IPS-NIHi7 (cell line): ENCODE data around the gene MAP4K2.
A peak's percentile ranks its signal among the peaks of the same experiment; 100 is the strongest.

ENCODE experiments used
- DNase-seq: peaks from one replicate; pipeline ENCODE4 v3.0.0; 2012; ENCODE audit warnings: mixed read lengths; ENCODE audit errors: extremely low spot score

Gene MAP4K2

DNA sequence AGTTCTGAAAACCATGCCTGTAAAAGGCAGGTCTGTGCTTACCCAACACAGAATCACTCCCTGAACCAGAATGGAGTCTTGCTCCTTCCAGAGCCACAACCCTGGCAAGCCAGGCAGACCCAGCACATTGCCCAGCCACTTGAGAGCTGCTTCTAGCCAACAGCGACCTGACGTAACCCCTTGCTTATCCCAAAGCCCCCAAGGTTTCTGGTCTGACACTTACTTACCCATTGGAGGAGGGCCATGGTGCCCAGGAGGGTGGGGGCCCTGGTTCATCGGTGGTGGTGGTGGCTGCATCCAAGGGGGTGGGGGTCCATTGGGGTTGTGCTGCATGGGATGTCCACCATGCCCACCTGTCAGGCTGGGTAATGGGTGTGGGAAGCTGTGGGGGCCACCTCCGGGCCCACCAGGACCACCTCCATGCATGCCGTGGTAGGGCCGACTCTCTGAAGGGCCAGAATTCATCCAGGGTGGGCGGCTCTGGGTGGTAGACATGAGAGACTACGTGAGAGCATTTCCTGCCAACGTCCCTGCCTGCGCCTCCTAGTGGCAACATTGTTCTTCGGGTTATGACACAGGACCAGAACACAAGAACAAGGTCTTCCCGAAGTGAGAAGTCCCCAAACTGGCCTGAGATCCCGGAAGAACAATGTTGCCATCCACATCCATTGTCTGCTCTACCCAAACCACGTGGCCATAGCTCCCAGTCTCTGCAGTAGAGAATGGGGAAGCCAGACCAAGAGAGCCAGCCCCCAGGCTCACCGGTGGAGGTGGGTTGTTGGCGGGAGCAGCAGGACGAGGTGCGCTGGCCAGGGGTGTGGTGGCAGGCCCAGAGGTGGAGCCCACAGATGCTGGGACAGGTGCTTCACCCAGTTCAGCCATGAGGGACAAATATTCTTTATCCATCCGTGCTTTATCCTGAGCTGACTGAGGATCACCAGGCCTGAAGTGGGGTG lies 35.4 kb downstream of the MAP4K2 start:
- no peak for DNase-seq

DNA sequence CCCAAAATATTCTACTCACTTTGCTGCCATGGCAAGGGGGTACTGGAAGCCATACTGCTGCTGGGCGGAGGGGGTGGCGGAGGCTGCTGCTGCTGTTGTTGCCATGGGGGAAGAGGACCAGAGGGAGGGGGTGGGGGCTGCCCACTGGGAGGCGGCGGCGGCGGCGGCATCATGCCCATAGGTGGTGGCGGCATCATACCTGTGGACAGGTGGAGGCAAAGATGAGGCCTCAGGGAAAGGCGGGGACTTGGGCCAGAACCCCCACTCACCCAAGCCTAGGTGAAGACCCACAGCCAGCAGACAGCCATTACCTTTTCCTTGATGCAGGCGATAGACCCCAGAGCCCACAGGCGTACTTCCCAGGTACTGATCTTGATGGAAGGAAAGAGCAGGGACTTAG lies 36.1 kb downstream of the MAP4K2 start:
- DNase-seq = no peak

DNA sequence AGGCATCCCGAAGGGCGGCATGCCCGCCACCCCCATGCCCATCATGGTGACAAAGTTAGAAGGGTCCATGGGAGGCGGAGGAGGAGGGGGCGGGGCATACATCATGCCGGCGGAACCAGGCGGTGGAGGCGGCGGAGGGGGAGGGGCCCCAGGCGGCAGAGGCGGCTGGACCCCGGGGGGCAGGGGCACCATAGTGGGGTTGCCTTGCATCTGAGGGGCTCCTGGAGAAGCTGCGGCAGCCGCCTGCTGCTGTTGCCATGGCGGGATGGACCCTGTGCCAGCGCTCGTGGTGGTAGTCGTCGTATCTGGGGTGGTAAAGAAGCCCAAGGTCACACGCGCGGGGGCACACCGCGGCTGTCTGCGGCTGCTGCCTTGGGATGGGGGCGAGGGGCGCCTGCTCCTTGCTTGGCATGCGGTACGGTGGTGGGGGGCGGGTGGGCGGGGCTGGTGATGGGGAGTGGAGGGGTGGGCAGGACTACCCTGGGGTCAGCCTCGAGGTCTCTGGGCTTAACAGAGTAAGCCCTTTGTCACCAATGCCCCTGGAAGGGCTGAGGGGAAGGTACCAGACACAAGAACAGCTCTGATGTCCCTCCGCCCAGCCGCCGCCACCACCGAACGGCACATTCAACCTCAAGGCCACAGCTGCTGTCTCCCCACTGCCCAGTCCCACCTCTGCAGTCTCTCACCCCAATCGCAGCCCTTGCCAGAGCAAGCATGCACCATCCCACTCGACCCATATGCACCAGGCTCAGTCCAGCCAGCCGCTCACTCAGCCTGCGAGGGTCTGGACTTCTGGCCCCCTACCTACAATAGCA lies 37.0 kb downstream of the MAP4K2 start:
- no peak for DNase-seq

DNA sequence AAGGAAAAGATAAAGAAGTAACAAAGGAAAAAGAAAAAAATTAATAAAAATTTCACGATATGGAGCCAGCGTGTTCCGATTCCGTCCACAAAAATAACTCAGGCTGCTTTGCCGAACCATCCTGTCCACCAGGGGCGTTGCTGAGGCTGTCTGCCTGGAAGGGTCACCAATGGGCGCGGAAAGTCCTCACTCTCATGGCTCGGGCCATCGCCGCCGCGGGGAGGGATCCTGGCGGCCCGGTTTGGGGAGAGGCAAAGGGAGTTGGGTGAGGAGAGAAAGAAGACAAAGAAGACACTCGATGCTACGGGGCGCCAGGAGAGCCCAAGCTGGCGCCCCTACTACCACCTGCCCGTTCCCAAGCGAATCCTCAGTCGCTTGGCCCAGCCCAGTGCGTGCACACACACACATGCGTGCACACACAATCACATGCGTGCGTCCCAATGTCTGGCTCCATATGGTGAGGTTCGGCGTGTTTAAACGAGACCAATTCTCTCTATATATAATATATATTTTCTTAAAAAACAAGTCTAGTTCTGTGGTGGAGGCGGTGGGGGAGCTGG lies 37.6 kb downstream of the MAP4K2 start:
- no peak for DNase-seq

DNA sequence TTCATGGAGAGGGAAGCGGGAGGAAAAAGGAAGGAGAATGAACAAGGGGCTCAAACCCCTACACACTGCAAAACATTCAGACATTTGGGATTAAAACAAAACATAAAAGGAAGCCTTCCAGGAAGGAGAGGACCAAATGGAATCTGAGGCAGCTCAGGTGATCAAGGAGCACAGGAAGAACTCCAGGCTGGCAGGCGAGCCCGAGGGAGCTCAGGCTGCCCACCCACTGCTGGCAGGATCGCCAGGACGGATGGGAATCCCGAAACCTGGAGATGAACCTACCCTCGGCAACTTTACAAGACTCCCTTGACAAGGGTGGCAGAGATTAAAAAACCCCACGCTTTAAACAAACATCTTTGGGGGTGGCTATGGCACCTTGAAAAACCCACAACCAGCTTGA lies 38.3 kb downstream of the MAP4K2 start:
- no peak for DNase-seq

DNA sequence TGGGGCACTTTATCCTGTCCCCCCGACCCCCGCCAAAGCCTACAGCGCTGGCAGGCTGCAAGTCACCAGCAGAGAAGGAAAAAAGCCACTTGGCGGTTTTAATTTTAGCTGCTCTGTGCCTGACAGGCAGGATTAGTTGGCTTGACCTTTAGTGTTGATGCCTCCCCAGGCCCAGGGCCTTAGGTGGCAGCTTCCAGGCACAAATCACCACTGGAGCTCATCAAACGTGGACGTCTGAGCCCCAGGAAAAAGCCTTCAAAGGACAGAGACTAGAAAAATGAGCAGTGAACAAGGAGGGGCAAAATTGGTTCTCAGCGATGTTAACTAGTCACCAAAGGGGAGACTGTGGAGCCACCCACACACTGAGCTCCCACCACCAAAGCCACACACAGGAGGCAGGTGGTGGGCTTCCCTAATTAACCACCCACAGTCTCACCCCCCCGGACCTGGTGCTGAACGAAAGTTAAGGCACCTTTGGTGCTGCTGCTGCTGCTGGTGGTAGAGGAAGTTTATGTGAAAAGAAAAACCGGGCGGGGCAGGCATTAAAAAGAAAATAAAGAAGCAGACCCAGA lies 38.9 kb downstream of the MAP4K2 start:
- no peak for DNase-seq

DNA sequence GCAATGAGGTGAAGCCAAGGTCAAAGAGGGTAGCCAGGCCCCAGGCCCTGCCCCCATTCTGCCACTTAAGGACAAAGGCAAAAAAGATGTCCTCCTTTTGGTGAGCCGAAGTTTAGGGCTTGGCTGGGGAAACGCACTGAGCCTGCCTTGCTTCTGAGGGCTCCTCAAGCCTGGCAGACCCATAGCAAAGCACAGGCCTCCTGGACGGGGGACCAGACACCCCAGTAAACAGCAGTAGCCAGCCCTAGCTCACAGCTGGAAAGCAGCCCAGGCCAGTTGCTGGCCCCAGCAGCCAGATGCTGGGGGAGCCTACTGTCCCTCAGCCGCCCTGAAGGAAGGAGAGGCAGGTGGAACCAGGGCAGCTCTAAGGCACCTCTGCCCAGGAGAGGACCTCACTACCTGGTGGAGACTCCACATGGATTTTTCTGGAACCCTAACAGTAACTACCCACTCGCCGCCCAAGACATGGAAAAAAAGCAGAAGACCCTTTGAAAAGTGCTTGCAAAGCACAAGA lies 39.4 kb downstream of the MAP4K2 start:
- peak; percentile 16 for DNase-seq

DNA sequence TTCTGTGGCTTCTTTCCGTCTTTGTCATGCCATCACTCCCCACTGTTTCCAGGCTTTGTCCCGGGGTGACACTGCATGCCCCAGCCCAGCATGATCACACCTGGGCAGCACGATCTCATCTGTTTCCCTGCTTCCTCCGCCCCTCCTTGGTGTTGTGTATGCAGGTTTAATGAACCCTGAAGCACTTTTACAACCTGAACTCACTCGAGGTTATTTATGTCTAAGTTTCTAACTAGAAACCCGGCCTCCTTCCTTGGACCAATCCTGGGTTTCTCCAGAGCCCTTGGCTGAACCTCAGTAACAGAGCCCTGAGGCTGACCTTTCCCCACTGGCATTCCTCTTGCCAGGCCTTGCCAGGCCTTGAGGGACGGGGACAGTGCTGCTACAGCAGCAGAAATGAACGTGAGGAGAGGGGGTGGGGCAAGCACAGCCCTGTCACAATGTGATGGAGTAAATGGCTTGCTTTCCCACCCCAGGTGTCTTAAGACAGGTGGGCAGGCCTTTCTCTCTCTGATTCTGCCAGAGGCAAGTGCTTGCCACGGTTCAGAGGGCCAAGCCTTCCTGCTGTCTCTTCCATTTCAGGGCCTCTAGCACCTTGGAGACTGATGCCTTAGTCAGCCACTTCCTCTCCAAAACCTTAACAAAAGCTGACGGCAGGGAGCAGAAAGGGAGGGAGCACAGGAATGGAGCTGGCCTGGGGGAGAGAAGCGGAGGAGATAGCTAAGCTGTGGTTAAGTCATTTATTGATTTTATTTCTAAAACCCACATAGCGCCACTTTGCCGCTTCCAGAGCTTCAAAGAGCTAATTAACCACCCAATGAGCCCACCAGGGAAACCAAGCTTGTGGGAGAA lies 40.1 kb downstream of the MAP4K2 start:
- DNase-seq = peak; percentile 45

DNA sequence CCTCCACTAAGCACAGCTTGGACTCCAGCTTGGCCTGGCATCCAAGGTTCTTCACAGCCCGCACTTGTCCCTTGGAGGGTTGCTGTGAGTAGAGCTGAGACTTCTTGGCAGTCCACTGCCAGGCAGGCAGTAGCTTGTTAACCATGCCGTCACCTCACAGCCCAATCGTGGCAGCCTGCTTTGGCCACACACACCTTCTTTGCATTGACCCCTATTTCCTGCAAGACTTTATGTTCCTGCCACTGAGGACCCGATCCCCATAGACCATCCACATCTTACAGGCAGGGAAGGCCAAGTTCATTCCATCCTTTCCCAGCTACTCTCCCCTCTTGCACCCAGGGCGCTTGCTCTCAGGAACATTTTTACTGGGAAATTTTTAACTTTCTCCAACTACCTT lies 40.7 kb downstream of the MAP4K2 start:
- peak; percentile 14 for DNase-seq

DNA sequence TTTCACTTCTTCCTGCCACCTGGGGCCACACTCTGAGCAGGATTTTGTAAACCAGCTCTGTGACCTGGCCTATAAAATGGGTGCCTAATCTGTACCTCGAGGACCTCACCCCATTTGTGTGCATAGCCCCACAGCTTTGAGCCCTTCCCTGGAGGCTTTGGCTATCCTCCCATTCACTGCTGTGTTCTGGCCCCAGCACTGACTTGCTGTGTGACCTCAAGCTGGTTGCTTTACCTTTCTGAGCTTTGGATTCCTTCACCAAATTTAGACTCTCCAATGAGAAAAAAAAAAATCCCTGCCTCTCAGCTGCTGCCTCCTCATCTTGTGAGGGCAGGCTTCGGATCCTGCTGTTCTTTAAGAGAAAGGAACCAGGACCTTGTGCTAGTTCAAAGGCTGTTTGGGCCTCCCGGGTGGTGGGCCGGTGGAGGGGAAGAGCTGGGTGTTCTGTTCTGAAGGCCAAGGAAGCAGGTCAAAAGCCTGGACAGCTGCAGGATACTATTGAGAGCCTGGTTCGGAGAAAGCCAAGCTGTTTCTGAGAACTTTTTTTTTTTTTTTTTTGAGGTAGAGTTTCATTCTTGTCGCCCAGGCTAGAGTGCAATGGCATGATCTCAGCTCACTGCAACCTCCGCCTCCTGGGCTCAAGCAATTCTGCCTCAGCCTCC lies 42.1 kb downstream of the MAP4K2 start:
- no peak for DNase-seq

DNA sequence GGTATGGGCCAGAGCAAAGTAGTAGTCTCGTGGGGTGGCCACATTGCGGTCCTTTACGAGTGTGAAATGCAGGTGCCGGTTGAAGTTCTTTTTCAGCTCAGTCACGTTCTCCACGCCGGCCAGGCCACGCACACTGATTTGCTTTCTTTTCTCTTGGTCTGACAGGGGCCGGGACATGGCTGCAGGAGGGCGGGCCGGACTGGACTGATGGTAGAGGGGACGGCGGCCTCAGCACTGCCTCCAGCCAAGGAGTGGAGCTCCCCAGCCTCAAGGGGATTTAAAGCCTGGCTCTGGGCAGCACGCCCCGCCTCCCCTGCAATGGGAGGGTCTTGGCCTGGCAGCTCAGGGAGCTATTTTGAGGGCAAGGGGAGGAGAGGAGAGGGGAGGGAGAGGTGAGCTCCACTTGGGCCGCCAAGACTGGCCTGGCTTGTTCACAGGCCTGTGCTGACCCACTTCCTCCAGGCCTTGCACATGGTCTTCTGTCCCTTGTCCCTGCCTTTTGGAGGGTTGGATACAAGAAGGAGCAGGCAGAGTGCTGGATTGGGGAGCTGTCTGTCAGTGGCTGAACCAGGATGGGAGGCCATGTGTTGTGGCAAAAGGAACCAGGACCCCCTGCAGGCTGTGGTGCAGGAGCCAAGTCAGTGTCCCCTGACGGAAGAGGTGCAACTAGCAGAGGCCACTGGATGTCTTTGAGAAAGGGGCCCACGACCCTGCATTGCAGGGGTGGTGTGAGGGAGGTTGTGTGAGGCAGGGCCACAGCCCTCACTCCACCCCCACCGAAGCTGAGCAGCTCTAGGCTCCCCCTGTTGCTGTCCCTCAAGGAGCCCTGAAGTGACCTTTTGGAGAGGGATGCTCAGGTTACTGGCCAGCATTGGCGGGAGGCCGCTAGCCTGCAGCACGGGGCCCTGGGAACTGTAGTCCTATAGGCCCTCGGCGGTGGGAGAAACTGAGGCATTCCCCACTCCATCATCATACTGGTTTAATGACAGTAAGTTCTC lies 43.0 kb downstream of the MAP4K2 start, which contains the start of gene PYGM:
PYGM (minus strand) TSS at position 253 of the 998 bp plus-strand sequence; CDS start at position 177, 76 bp downstream.
- peak; percentile 84 for DNase-seq

DNA sequence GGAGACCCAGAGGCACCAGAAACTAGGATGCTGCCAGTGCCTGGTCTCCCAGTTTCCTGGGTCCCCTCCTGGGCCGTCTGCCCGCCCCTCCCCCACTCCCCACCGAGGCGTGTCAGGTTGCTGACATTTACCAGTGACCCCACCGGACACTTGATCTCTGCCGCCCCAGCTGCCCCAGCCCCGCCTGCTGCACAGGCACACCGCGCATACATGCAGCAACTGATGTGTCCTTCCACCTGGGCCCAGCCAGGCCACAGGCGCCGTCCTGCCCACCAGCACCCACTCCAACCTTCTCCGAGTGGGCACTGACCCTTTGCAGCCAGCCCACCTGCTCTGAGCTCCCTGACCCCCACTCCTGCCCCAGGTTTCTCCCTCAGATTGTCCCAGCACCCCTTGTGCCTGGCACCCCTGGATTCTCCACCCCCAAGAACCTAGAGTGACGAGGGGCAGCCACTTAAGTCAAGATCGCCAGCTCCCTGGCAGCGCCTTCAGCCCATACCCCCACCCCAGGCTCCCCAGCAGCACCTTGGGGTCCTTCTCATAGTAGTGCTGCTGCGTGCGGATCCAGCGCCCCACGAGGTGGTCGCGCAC lies 43.8 kb downstream of the MAP4K2 start:
- no peak for DNase-seq

DNA sequence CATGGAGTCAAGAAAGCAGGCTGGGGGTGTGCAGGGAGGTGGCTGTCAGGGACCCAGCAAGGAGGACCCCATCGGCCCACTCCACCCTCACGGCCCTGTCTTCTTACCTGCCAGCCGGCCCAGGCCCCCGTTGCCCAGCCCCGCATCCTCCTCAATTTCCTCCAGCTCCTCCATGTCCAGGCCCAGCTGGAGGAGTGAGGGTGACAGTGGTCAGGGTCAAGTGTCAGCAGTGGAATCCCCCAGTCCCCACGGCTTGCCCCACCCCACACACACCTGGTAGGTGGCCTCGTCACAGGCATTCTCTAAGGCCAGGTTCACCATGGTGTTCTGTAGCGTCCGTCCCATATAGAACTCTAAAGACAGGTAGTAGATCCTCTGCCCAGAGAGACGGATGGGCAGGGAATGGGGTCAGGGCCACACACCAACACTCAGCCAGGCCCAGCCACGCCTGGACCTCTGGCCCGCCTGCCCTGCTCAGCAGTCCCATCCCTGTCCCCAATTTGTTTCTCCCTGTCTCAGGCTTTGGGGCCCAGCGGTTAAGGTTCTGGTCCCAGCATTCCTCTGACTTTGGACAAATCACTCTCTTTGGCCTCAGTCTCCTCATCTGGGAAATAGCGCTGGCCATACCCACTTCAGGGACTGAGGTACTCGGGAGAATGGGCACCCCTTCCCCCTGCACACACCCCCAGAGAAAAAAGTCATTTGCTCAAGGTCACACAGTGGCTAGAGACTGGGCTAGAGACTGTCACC lies 44.5 kb downstream of the MAP4K2 start:
- no peak for DNase-seq

DNA sequence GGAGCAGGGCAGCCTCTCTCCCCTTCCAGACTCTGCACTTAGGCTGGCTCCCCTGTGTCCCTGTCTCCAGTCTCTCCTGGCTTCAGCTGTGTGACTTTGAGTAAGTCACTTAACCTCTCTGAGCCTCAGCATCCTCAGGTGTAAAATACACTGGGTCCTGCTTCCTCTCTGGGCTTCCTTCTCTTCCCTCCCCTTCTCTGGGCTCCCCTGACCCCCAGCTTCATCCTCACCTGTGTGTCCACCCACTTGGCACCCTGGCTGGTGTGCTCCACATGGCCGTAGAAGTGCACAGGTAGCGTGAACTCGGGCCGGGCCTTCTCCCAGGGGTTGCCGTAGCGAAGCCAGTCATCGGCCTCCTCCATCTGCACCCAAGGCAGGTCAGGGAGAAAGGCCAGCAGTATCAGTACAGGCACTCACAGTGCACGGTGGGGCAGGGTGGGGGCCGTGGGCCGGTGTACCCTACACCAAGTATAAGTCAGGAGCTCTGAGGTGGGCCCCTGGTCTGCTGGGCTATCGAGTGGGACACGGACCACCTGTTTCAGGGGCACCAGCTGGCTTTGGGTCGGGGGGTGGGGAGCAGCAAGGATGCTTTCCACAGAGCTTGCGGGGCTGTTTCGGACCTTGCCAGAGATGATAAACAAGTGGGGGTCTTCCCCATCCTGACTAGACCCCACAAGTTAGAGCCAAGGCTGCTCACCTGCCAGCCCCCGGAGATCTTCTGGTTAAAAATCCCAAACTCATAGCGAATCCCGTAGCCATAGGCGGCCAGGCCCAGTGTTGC lies 45.3 kb downstream of the MAP4K2 start:
- no peak for DNase-seq

DNA sequence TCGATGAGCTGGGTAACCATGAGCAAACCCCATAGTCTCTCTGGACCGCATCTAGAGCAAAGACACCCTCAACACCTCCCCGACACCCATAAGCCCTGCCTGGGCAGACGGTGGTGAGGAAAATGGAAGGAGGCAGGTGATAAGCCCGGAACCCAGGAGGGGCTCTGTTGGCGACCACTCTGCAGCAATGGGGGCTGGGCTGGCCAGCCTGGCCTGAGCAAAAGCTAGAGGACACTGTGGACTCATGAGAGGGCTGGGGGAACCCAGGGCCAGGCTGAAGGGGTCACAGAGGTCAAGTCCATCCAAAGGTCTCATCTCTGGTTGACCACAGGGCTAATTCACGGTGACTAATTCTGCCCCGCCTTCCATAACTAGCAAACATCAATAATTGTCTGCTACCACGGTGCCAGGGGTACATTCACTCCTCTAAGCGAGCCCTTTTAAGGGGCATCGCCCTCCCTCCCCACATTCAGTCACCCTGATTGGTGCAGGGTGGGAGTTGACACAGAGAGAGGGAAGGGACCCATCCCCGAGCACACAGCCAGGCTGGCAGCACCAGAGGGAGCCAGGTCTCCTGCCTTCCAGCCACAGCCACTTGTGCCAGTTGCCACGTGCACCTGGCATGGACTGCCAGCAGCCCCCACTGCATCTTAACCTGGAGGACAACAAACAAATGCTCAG lies 47.2 kb downstream of the MAP4K2 start:
- no peak for DNase-seq

DNA sequence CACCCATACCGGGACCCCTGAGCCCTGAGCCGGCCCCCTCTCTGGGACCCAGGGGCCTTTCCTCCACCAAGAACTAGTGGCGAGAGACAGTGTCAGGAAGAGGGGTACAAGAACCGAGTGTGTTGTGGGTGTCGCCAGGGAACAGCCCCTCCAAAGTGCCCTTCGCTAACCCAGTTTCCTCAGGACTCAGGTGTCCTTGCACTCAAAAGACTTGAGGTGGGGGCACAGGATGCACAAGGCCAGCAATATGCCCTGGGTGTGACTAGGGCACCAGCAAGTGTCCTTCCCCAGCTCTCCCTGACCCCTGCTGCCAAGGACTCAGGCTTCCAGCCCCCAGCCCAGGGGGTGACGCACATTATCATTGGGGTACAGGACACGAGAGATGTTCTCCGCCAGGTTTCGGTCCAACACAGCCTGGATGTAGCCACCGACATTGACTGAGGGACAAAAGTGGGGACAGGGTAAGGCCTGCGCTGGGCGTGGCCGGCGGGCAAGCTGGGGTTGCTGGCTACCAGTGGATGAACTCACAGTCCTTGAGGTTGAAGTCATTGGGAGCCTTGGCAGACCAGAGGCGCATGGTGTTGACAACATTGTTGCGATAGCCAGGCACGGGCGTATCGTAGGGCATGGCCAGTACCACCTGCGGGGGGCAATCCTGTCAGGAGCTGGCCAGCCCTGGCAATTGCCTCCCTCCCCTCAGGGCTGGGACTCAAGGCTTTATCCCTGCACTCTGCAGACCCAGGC lies 47.9 kb downstream of the MAP4K2 start:
- DNase-seq = no peak
